Fibroblast of the aortic adventitia (primary cell): ENCODE results near the gene LHFPL2. TPM values are rescaled to one million over a fixed set of nuclear protein-coding genes. Genes with fewer than 3 reads are reported as not detected.

Source experiments
- DNase-seq: peaks from one replicate; pipeline ENCODE4 v3.0.0-alpha.2; 2010; ENCODE audit warnings: low read depth
- H3K4me3 ChIP-seq: 2 replicates; pipeline ENCODE4 v1.5.1; 2011; ENCODE audit warnings: low read depth, mild to moderate bottlenecking, control low read depth, low read length, moderate library complexity
- CTCF ChIP-seq: IDR thresholded peaks from 2 replicates; pipeline ENCODE4 v1.5.1; 2011; ENCODE audit warnings: mild to moderate bottlenecking, low read length, control low read depth, inconsistent platforms; ENCODE audit not compliant: insufficient read depth
- total RNA-seq: library from RNA; depleted of rRNA; stranded (reverse); fragments of >200 nt; gene quantifications from 2 replicates; pipeline ENCODE4 v1.2.3, GENCODE V29; 2012; ENCODE audit warnings: low replicate concordance

Gene LHFPL2
- total RNA-seq, 1 donor, result 81.2 TPM

GRCh38 chr5:78662323-78662722 lies 13.8 kb upstream of the LHFPL2 start:
- TF ChIP-seq CTCF, result no peak
- no peak for DNase-seq
- H3K4me3 ChIP-seq, result no peak overlapping the region

- no peak overlapping the region for H3K4me3 ChIP-seq
- no peak for TF ChIP-seq CTCF
- DNase-seq, result no peak
Measured at GRCh38 chr5:78661691-78662090, 13.1 kb upstream of the LHFPL2 start.

- no peak for DNase-seq
- no peak for TF ChIP-seq CTCF
- no peak overlapping the region for H3K4me3 ChIP-seq
Measured at GRCh38 chr5:78661044-78661443, 12.5 kb upstream of the LHFPL2 start.

- H3K4me3 ChIP-seq, result no peak overlapping the region
- TF ChIP-seq CTCF, result no peak
- DNase-seq, result peak; percentile 53
Measured at GRCh38 chr5:78660401-78660800, 11.8 kb upstream of the LHFPL2 start.

GRCh38 chr5:78659714-78660113 lies 11.1 kb upstream of the LHFPL2 start:
- no peak for TF ChIP-seq CTCF
- peak; percentile 86 for DNase-seq

GRCh38 chr5:78659114-78659513 lies 10.5 kb upstream of the LHFPL2 start:
- no peak for DNase-seq
- H3K4me3 ChIP-seq, result no peak overlapping the region
- no peak for TF ChIP-seq CTCF

More at GRCh38 chr5:78659714-78660113, 11.1 kb upstream of the LHFPL2 start:
- no peak overlapping the region for H3K4me3 ChIP-seq

GRCh38 chr5:78657201-78657600 lies 8.6 kb upstream of the LHFPL2 start:
- no peak for DNase-seq
- H3K4me3 ChIP-seq, result no peak overlapping the region
- TF ChIP-seq CTCF, result no peak
